Measurements from ENCODE around the gene JADE1.

Gene JADE1

GRCh38 chr4:128876200-128876599 lies 66.7 kb downstream of the JADE1 start:
- no peak for DNase-seq (ENCODE audit: low spot score)

- DNase-seq (ENCODE audit: low spot score), result no peak
These were observed 68.4 kb downstream of the JADE1 start for GRCh38 chr4:128877934-128878333.

- DNase-seq (ENCODE audit: low spot score), result no peak
These were observed 69.8 kb downstream of the JADE1 start for GRCh38 chr4:128879283-128879682.

GRCh38 chr4:128879971-128880370 lies 70.5 kb downstream of the JADE1 start:
- no peak for DNase-seq (ENCODE audit: low spot score)

- no peak for DNase-seq (ENCODE audit: low spot score)
These were observed 71.2 kb downstream of the JADE1 start for GRCh38 chr4:128880662-128881061.

GRCh38 chr4:128904821-128905220 lies 95.3 kb downstream of the JADE1 start:
- DNase-seq (ENCODE audit: low spot score), result no peak

- DNase-seq (ENCODE audit: low spot score), result no peak
These were observed 97.1 kb downstream of the JADE1 start for GRCh38 chr4:128906581-128906980.

GRCh38 chr4:128907981-128908380 lies 98.5 kb downstream of the JADE1 start:
- no peak for DNase-seq (ENCODE audit: low spot score)

GRCh38 chr4:128908735-128909134 lies 99.2 kb downstream of the JADE1 start:
- DNase-seq (ENCODE audit: low spot score), result no peak

GRCh38 chr4:128913228-128913627 lies 103.7 kb downstream of the JADE1 start:
- peak; percentile 35 for DNase-seq (ENCODE audit: low spot score)

- DNase-seq (ENCODE audit: low spot score), result no peak
These were observed 106.0 kb downstream of the JADE1 start for GRCh38 chr4:128915544-128915943.

GRCh38 chr4:128916832-128917231 lies 107.3 kb downstream of the JADE1 start:
- peak; percentile 75 for DNase-seq (ENCODE audit: low spot score)

- no peak for DNase-seq (ENCODE audit: low spot score)
These were observed 108.3 kb downstream of the JADE1 start for GRCh38 chr4:128917781-128918180.

GRCh38 chr4:128921954-128922353 lies 112.5 kb downstream of the JADE1 start:
- no peak for DNase-seq (ENCODE audit: low spot score)
